PC-9 (cell line): Measurements from ENCODE around the gene CYS1. TPM values are rescaled to one million over a fixed set of nuclear protein-coding genes. Genes with fewer than 3 reads are reported as not detected.

Experiments
- BruUV-seq: library from RNA; stranded (reverse); fragments of 400-500 nt; replicated peaks from 2 replicates; lab custom pipeline; 2021; lab: Mats Ljungman, UMichigan
- CTCF ChIA-PET: fragments of 300-600 bp; sonication (Branson Sonifier 250); formaldehyde crosslinking; loops from one replicate; lab custom pipeline; 2022; ENCODE audit warnings: antibody characterized with exemption; lab: Charles Lee
- POLR2A ChIA-PET: fragments of 300-600 bp; sonication (Branson Sonifier 250); formaldehyde crosslinking; loops from one replicate; lab custom pipeline; 2022; ENCODE audit warnings: antibody characterized with exemption; ENCODE audit not compliant: unreplicated experiment; lab: Charles Lee
- DNase-seq, 2 experiments: peaks; one replicate each; pipeline versions ENCODE4 v3.0.0 to v3.0.0-alpha.2; 2015 to 2022; ENCODE audit warnings: mixed read lengths in 1 of 2
- H2AFZ ChIP-seq: fragments of 200-600 bp; sonication (generic); 2 replicates; pipeline ENCODE4 v1.8.1; 2017; ENCODE audit warnings: antibody characterized with exemption
- H3F3A ChIP-seq: fragments of 200-600 bp; sonication (generic); 2 replicates; pipeline ENCODE4 v1.8.1; 2017; ENCODE audit warnings: antibody characterized with exemption, mild to moderate bottlenecking, low read depth; ENCODE audit not compliant: insufficient read depth
- H3K27ac ChIP-seq: fragments of 200-600 bp; sonication (generic); 2 replicates; pipeline ENCODE4 v1.6.1; 2016; ENCODE audit warnings: mixed run types
- H3K27me3 ChIP-seq: fragments of 200-600 bp; sonication (generic); 2 replicates; pipeline ENCODE4 v1.6.1; 2016; ENCODE audit warnings: low read depth, mixed run types; ENCODE audit not compliant: insufficient read depth
- H3K36me3 ChIP-seq: fragments of 200-600 bp; sonication (generic); 2 replicates; pipeline ENCODE4 v1.6.1; 2016; ENCODE audit warnings: low read depth, mixed run types
- H3K4me1 ChIP-seq: fragments of 200-600 bp; sonication (generic); replicated peaks from 2 replicates; pipeline ENCODE4 v1.6.1; 2016; ENCODE audit warnings: mixed run types; ENCODE audit not compliant: insufficient read depth
- H3K4me2 ChIP-seq: fragments of 200-600 bp; sonication (generic); 2 replicates; pipeline ENCODE4 v1.6.1; 2017; ENCODE audit warnings: mixed run types
- H3K4me3 ChIP-seq: fragments of 200-600 bp; sonication (generic); 2 replicates; pipeline ENCODE4 v1.6.1; 2016; ENCODE audit warnings: mixed run types
- H3K79me2 ChIP-seq: fragments of 200-600 bp; sonication (generic); 2 replicates; pipeline ENCODE4 v1.6.1; 2017; ENCODE audit warnings: low read depth, mixed run types
- H3K9me2 ChIP-seq: fragments of 200-600 bp; sonication (generic); 2 replicates; pipeline ENCODE4 v1.8.1; 2017; ENCODE audit warnings: mild to moderate bottlenecking; ENCODE audit not compliant: insufficient read depth
- H3K9me3 ChIP-seq: fragments of 200-600 bp; sonication (generic); 2 replicates; pipeline ENCODE4 v1.8.1; 2016; ENCODE audit warnings: low read depth; ENCODE audit not compliant: insufficient read depth
- H4K20me1 ChIP-seq: fragments of 200-600 bp; sonication (generic); 2 replicates; pipeline ENCODE4 v1.8.1; 2017; ENCODE audit not compliant: insufficient read depth
- CTCF ChIP-seq: fragments of 200-600 bp; sonication (generic); conservative IDR thresholded peaks from 2 replicates; pipeline ENCODE4 v1.6.1; 2017; ENCODE audit warnings: mixed run types, antibody characterized with exemption, mild to moderate bottlenecking, moderate library complexity
- EZH2 ChIP-seq: fragments of 200-600 bp; sonication (generic); IDR thresholded peaks from 2 replicates; pipeline ENCODE4 v1.8.0; 2017; ENCODE audit warnings: antibody characterized with exemption, low read depth
- intact Hi-C: fragments of 100-400 bp; cut with micrococcal nuclease; formaldehyde crosslinking; loops from one replicate; pipeline ENCODE4 v1.10.0; 2022; ENCODE audit not compliant: unreplicated experiment
- total RNA-seq: library from RNA; stranded (reverse); gene quantifications from 2 replicates; pipeline ENCODE4 v1.2.3, GENCODE V29; 2021

The CYS1 gene
- total RNA-seq, 1 experiment from 2014 or later: 0.61 TPM

GRCh38 chr2:10028407-10028987 lies 51.7 kb downstream of the CYS1 start:
- no TSS peak for BruUV-seq
- Histone ChIP-seq H3K27ac (no peak overlapping the region), H2AFZ (no peak overlapping the region), H3K4me1 (no peaks in the 10 kb centered on the region), H4K20me1 (no peaks in the 10 kb centered on the region), H3K27me3 (no peaks in the 10 kb centered on the region), H3K4me3 (no peak overlapping the region), H3K79me2 (no peaks in the 10 kb centered on the region), H3K9me2 (no peaks in the 10 kb centered on the region), H3K36me3 (no peaks in the 10 kb centered on the region), H3F3A (no peaks in the 10 kb centered on the region), H3K9me3 (no peaks in the 10 kb centered on the region), H3K4me2 (no peak overlapping the region)
- no peak for DNase-seq
- POLR2A ChIA-PET: no interaction called here
- intact Hi-C loops: no loop called here
- CTCF ChIA-PET: no interaction called here
- TF ChIP-seq EZH2 (no peak), CTCF (no peak)

- Histone ChIP-seq H3F3A (no peaks in the 10 kb centered on the region), H3K27ac (no peak overlapping the region), H2AFZ (no peak overlapping the region), H3K4me3 (no peak overlapping the region), H3K27me3 (no peaks in the 10 kb centered on the region), H3K4me1 (no peaks in the 10 kb centered on the region), H3K36me3 (no peaks in the 10 kb centered on the region), H3K4me2 (no peak overlapping the region), H3K79me2 (no peaks in the 10 kb centered on the region), H3K9me2 (no peaks in the 10 kb centered on the region), H4K20me1 (no peaks in the 10 kb centered on the region), H3K9me3 (no peaks in the 10 kb centered on the region)
- no peak for DNase-seq
- TF ChIP-seq CTCF (no peak), EZH2 (no peak)
- CTCF ChIA-PET: no interaction called here
- intact Hi-C loops: no loop called here
- no TSS peak for BruUV-seq
- POLR2A ChIA-PET: no interaction called here
Measured at GRCh38 chr2:10027660-10028330, 52.4 kb downstream of the CYS1 start.

- POLR2A ChIA-PET: no interaction called here
- Histone ChIP-seq H3K4me1 (no peaks in the 10 kb centered on the region), H4K20me1 (no peaks in the 10 kb centered on the region), H3K36me3 (no peaks in the 10 kb centered on the region), H2AFZ (no peak overlapping the region), H3K27me3 (no peaks in the 10 kb centered on the region), H3K4me2 (no peak overlapping the region), H3K4me3 (no peak overlapping the region), H3K79me2 (no peaks in the 10 kb centered on the region), H3F3A (no peaks in the 10 kb centered on the region), H3K9me2 (no peaks in the 10 kb centered on the region), H3K27ac (no peak overlapping the region), H3K9me3 (no peaks in the 10 kb centered on the region)
- CTCF ChIA-PET: no interaction called here
- no peak for TF ChIP-seq EZH2
- no peak for TF ChIP-seq CTCF
- no TSS peak for BruUV-seq
- intact Hi-C loops: no loop called here
- DNase-seq: no peak
Measured at GRCh38 chr2:10026940-10027569, 53.2 kb downstream of the CYS1 start.
